GM19467 (cell line): ENCODE results near the gene UNC13D.
A peak's percentile ranks its signal among the peaks of the same experiment; 100 is the strongest.
"Not testable (repeated sequence)": the region's sequence is repeated elsewhere in the genome, so short reads cannot be mapped to it uniquely, and the experiment has no call there.

Source experiments
- ATAC-seq: cut with Tn5 transposase; IDR thresholded peaks from one replicate; pipeline ENCODE4 v1.9.1; 2021; ENCODE audit warnings: mild to moderate bottlenecking, moderate library complexity; ENCODE audit not compliant: unreplicated experiment

UNC13D gene

DNA sequence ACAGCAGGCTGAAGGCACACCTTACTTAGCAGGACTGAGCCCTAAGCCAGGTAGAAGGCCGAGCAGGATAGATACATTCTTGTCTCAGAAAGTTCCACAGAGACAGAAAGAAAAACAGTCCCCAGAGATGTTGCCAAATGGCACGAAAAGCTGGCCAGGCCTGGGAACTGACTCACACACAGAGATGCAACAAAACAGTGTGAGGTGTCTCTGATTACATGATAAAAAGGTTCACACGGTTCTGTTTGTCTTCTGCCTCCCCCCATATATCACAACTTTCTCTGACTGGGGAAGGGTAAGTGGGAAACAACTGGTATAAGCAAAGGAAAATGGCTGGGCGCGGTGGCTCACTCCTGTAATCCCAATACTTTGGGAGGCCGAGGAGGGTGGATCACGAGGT lies 9.2 kb upstream of the UNC13D start:
- ATAC-seq: no peak

DNA sequence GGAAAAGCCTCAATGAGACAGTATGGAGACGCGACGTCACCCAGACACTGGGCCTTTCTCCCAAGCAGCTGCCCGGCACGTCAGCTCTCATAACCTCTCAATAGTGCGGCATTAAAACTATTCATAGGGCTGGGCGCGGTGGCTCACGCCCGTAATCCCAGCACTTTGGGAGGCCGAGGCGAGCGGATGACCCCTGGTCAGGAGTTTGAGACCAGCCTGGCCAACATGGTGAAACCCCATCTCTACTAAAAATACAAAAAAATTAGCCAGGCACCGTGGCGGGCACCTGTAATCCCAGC lies 7.4 kb upstream of the UNC13D start:
- not testable (repeated sequence) for ATAC-seq

DNA sequence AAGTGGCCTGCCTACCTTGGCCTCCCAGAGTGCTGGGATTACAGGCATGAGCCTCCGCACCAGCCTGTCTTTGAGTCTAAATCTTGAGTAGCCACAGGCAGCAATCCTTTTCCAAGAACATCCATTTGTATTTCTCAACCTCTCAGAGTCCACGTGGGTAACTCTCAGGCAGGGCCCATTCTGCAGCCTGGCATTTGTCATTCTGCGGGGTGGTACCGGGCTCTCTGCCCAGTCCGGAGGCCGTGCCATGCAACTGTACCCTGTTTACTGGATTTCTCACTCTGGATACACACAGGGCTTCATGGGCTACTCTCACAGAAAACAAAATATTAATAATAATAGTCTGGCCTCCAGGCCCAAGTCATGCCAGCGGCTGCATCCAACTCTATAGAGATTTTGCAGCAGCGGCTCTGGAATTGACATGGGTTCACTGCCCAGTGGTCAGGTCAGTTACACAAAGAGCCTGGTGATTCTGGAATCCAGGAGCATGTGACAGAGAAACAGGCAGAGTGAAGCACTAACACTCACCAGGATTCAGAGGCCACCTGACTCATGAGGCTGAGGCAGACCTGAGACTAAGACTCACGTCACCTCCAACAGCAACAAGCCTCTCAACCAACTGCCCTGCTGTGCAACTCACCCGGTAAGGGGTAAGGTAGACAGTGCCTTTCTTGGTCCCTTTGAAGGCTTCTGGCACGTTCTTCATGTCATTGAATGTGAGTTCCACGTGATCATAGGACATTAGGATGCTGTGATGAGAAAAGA lies 6.9 kb upstream of the UNC13D start:
- no peak for ATAC-seq

DNA sequence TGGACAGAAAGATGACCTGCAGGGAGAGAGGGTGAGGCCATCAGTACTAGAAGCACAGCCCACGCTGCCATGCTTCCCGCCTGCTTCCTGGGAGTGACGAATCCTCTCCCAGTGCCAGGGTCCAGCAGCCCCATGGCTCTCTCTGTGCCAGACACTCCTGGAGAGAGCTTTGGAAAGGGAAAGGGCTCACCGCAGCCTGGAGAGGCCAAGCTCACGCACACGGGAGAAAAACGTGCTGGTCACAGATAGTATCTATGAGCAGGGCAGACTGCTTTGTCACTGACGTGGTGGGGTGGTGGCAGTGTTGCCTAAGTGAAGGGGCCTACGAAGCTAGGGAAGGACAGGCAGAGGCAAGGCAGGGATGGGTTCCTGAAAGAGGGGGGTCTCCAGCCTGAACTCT lies 5.5 kb upstream of the UNC13D start:
- ATAC-seq: no peak

DNA sequence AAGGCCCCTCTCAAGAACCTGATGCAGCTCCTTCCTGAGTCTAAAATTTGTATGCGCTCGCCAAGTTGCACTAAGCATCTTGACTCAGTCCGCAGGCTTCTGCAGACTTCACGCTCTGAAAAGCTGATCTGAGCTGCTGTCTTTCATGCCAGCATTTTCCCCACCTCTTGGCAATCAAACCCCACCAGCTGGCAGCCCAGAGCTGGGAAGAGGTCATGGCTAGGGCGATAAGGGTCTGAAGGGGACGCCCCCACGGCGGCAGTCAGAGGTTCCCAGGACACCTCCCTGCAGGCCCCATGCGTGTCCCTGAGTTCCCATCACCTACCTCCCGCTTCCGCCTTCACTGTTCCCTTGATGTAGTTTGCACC lies 5.1 kb upstream of the UNC13D start:
- no peak for ATAC-seq

DNA sequence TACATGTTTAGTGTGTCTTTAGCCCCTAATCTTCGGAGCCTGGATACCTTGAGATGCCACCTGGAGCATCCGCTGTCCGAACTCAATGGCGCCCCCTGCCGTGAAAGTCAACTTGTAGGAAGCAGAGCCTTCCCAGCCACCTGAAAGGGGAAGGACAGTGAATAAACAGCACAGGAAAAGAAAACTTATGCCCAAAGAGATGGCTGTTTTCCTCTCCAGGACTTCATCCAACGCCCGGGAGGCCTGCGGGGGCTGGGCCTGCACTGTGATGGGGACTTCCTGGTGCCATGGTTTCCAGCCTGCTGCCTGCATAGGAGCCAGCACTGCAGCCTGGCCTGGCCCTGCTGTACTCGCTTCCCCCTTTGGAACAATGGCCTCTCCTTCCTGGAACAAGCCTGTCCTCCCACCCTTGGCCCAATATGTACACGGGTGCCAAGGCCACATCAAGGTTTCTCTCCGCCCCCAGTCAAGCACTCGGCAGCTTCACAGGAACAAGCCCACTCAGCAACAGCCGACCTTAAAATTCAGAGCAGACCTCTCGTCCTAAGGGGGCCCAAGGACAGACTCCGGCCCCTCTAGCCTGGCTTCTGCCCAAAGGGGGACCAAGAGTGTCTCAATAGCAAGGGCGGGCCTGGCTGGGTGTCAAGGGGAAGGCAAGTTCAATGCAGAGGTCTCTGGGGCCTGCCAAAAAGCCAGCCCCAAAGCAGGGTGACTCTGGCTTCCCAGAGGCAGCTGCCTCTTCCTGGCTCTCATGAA lies 4.5 kb upstream of the UNC13D start:
- no peak for ATAC-seq

DNA sequence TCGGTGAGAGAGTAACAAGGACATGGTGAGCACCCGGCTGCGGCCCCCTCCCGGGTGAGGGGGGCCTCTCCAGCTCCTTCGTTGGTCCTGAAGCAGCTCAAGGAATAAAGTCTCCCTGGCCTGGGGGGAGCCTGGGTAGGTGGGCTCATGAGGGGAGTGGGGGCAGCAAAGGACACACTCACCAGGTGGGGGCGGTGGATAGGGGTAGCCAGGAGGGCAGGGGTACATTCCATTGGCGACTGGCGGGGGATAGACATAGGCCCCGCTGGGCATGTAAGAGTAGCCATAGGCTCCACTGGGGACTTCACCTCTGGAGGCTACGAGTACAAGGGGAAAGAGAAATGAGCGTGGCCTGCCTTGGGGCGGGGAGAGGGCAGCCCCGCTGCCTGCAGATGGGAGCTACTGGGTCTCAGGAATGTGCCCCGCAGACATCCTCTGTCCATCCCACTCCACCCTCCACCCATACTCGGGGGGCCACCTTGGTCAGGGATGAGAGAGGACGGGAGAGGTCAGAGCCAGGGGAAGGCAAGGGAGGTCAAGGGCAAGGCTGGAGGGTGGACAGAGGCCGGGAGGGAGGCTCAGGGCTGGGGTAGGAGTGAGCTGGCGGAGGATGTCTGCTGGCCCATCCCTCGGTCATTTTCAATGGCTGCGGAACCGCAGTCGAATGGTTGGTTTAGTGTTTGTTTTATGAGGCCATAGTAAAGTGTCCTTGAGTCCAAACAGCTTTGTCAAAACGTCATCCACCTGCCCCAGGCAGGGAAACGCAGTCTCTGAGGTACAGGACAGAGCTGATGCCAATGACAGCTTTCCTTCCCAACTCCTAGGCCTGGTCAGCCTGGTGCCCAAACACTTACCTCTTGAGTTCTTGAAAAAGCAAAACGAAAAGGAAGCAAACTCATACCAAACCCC lies 3.7 kb upstream of the UNC13D start:
- ATAC-seq: no peak

DNA sequence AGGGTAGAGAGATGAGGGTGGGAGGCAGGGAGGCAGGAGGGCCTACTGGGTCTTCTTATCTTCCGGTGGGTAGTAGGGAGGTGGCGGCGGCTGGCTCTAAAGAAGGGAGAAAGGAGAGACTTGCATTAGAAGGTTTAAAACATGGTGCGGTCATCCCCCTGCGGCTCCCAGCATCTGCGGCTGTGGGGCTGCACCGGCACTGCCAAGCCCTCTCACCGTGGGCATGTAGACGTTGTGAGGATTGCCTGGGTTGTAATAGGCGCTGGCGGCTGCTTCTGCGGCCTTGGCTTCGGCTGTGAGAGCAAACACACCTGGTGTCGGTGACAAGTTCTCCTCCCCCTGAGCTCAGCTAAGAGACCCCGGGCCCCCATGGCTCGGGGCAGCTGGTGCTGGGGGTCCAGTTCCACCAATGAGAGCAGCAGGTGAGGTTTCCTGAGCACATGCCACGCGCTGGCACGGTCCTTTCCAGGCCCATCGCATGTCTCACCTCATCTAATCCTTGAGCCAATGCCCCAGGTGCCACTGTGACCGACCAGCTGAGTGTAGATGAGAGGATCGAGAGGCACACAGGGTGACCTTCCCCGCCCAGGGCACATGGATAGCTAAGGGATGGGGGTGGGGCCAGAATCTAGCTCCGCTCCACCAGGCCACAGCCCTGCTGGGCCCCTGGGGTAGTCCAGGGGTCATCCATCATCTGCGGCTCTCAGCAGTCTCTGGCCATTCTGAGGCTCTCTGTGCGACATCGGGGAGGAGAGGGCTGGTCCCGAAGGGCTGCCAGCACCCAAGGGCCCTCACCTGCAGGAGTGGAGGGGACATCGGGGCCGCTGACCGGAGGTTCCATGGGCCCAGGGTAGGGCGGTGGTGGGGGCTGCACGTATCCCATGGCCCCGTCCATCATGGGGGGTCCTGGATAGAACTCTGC lies 2.7 kb upstream of the UNC13D start:
- no peak for ATAC-seq

DNA sequence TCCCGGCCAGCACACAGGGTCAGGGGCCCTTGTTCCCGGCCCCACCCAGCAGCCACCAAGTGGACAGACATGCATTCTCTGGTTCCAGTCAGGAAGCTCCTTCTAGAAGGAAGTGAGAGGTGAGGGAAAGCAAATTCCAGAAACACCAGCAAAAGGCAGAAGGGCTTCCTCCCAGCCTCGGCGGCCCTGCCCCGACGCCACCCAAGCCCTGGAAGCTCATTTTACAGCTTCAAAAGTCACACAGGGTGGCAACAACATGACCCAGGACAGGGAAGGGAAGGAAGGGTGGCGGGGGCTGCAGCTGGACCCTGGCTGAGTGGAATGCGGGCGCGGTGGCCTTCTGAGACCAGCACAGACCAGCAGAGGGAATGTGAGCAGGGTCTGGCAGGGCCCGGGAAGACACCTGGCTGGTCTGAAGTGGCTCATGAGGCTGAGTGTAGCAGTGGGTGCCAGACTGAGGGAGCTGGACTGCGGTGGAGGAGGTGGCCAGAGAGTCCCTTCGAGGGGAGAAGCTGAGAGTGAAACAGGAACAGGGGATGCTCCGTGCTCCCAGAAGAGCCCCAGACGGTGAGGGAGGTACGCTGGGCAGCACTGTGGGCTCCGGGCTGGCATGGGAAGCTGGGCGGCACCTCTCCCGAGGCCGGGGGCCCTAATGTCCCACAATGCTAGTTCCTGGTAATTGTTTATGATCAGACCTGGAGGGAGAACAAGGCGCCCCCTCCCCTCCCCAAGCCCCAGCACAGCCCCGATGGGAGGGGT lies 1.9 kb upstream of the UNC13D start:
- ATAC-seq: no peak

DNA sequence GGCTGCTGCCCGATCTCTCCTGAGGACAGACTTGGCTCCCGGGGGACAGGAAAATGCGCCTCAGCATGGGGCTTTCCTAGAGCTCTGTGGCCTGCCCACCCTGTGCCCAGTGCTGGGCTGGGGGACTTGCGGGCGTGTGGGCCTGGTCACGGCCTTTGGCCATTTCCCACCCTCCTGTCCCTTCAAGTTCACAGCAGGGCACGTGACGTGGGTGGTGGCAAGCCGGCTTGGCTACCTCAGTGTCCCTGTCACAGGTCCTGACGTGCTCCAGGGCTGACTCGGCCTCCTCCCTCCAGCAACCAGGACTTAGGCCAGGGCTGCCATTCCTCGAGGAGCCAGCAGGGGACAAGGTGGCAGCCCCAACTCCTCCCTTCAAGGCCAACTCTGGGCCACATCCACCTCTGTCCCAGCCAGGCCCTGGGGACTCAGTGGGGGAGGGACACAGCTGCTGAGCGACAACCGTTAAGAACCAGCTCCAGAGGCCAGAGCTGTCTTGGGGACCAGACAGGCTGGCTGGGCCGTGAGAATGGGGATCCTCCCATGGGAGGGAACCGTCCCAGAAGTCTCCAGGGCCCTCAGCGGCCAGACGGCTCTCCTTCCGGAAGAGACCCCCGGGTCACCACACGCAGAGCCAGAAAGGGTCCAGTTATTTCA lies 981 bp upstream of the UNC13D start:
- peak; percentile 71 for ATAC-seq

DNA sequence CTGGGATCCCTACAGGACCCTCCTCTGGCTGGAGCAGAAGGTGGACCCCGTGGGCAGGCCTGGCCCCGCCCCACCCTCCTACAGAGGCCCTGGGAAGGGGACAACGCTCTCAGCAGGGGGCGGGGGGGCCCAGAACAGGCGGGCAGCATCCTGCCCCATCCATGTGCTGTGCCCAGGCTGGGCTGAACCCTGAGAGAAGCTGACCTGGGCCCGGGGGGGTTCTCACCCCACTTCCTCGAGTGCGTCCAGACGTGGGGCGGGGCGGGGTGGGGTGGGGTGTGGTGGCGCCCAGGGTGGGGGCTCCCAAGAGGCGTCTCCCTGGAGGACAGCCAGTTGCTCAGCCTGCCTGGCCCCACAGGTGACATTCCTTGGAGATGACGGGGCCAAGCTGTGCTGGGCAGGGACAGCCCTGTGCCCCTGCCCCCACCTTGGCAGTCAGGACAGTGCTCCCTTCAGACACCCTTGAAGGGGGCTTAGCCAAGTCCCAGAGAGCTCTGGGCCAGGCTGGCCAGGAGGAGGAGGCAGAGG lies 390 bp upstream of the UNC13D start:
- no peak for ATAC-seq

DNA sequence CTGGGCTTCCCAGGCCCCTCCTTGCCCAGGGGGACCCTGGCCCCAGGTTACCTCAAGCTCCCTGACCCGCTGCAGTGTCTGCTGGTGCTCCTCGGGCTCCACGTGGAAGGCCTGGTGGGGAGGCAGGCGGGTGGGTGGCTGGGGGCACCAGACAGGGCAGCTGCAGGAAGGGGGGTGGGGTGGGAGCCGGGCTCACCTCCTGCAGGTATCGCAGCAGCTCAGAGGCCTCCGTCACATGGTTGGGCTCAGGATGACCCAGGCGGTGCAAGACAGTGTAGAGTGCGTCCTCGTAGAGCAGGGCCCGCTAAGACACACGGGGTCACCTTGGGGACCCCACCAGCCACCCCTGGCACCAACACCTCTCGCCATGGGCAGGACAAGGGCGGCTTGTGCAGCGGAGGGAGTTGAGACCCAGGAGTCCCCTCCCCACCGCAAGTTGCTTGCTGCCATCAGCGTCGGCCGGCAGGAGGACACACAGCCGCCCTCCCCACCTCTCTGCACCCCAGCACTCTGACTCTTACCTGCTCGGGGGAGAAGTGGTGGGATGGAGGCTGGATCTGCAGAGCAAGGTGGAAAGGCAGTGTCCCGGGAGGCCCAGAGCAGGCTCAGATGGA lies 1.1 kb downstream of the UNC13D start:
- no peak for ATAC-seq

DNA sequence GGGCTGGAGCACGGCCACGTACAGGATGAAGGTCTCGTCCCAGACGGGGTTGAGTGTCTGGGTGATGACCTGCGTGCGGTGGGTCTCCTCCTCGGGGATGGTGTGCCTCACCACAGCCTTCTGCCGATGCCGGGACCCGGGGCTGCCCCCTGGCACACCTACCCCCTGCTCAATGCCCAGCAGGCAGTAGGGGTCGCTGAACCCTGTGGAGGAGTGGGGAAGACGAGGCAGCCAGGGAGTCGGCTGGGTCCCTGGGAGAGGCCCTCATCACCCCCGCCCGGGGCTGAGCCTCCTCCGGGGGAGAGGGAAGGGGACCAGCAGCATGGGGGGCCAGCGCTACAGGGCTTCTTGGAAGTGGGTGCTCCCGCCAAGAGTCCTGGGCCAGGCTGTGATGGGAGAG lies 1.8 kb downstream of the UNC13D start:
- no peak for ATAC-seq

DNA sequence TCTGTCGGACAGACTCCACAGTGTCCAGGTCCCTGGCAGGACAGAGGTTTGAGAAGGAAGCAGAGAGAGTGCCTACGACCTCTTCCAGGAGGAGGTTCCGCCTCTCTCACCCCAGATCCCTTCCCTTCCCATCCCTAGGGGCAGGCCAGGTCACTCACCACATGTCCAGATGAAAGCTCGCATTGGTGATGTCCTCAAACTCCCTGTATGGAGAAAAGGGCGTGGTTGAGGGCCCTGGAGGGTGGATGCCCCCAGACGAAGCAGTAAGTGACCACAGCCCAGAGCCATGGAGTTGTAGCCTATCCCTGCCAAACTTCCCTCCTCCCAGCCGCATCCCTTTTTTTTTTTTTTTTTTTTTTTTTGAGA lies 3.4 kb downstream of the UNC13D start:
- ATAC-seq: no peak

DNA sequence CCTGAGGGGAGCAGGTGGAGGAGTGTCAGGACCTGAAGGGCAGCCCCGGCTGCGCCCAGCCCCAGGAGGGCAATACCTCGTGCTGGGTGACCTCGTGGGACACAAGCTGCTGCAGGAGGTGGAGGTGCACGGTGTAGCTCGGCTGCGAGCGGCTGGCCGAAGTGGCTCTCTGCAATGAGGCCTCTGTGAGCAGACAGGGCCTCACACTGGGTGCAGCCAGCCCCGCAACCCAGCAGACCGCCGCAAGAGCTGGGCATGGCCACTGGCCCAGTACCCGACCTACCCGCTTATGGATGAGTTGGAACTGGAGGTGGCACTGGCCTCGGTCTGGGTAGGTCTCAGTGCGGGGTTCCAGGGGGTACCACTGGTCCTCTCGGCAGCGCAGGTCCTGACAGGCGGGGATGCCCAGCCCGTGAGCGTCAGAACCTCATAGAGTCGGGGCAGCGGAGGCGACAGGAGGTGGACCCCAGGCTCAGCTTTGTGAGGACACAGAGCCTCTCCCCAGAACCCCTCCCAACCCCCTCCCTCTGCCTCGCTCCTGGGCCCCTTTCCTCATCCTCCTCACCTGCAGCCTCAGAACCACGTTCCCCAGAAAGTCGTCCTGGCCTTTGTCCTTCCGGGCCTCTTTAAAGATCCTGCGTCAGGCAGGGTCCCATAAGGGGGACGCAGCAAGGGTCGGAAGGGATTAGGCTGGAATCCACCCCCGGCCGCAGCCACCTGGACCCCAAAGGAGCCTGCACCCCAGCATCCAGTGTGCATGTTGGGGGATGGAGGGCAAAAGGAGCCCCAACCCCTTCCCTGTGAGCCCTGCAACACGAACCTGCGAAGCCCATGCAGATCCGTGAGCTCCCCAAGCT lies 4.0 kb downstream of the UNC13D start:
- ATAC-seq: no peak

DNA sequence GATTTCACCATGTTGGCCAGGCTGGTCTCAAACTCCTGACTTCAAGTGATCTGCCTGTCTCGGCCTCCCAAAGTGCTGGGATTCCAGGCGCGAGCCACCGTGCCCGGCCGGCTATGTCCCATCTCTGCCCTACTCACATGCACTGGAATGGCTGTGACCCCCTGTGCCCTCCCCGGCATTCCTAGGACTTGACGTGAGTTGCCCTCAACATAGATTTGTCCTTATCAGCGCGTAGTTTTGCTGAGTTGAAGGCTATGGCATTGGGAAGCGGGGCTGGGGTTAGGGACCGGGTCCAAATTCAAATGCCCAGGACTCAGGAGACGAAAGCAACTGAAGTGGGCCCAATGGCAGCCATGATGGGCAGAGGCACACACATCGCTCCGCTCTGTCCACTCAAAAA lies 5.8 kb downstream of the UNC13D start:
- ATAC-seq: no peak

DNA sequence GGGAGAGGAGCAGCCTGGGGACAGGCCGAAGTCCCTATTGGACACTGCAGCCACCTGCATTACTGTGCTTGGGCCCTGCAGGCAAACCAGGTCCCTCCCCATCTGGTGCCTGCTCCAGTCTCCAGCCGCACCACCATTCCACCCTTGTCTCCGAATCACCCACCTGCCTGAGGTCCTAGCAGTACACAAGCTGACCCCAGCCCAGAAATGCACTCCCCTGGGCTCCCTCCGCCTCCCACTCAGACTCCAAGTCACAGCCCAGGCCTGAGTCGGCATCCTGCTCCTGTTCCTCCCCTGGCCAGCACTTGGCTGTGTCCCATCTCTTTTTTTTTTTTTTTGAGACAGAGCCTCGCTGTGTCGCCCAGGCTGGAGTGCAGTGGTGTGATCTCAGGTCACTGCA lies 6.3 kb downstream of the UNC13D start:
- ATAC-seq: no peak

DNA sequence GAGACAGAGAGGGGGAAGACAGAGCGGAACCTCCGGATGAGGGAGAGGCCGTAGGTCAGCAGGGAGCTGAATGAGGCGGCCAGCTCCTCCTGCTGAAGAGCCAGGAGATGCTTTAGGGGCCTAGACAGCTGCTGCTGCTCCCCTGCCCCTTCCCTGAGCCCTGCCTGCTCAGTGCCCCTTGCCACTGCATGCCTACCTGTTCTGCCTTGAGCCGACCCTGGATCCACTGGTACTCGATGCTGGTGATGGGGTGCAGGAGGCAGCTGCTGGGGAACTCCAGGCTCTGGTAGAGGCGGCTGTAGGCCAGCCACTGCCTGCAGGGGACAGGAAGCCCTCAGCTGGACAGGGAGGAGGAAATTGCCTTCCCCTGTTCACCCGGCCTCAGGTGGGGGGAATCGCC lies 7.6 kb downstream of the UNC13D start:
- ATAC-seq: no peak
